HepG2 (cell line): ENCODE measurements around the gene HBE1. TPM values are rescaled to one million over a fixed set of nuclear protein-coding genes. Genes with fewer than 3 reads are reported as not detected.

Experiments used
- ATAC-seq: fragments of 200-7000 bp; cut with Tn5 transposase; 3 replicates; pipeline ENCODE4 v1.9.1; 2020; ENCODE audit warnings: mild to moderate bottlenecking, moderate library complexity
- BruUV-seq: library from RNA; stranded (reverse); fragments of 400-500 nt; replicated peaks from 2 replicates; lab custom pipeline; 2021; lab: Mats Ljungman, UMichigan
- CTCF ChIA-PET: fragments of 300-600 bp; formaldehyde crosslinking; extraction: SDS; loops from one replicate; lab custom pipeline; 2021; ENCODE audit warnings: low total read pairs, inconsistent platforms, low intra/inter-chr PET ratio; lab: Yijun Ruan, JAX
- POLR2A ChIA-PET: fragments of 350-600 bp; sonication (Branson Sonifier 250); formaldehyde crosslinking; loops from one replicate; lab custom pipeline; 2020; ENCODE audit warnings: antibody characterized with exemption, inconsistent platforms; lab: Yijun Ruan, JAX
- DNase-seq: peaks from one replicate; pipeline ENCODE4 v3.0.0-alpha.2; 2015; ENCODE audit warnings: low spot score
- FAIRE-seq: peaks from 3 replicates; lab custom pipeline; 2011; peaks lifted over from hg19 to GRCh38; lab: Jason Lieb, UNC
- H2AFZ ChIP-seq: one replicate; pipeline ENCODE4 v1.6.1; 2011; ENCODE audit warnings: low read length, inconsistent platforms
- H3K27ac ChIP-seq: fragments of 300-600 bp; 3 replicates; pipeline ENCODE4 v1.8.0; 2011; ENCODE audit warnings: mixed run types, mild to moderate bottlenecking, mixed read lengths, low read length, inconsistent platforms; ENCODE audit not compliant: insufficient read depth; ENCODE audit errors: extremely low read length
- H3K27me3 ChIP-seq, 2 experiments: fragments of 200-600 bp in 1 of 2; 2 replicates in 1 of 2; 3 replicates in 1 of 2; pipeline versions ENCODE4 v1.6.0 to v1.8.0; 2011; ENCODE audit warnings: low read length in 2 of 2, mild to moderate bottlenecking in 2 of 2, moderate library complexity in 2 of 2, inconsistent platforms in 1 of 2; ENCODE audit not compliant: insufficient read depth in 2 of 2, control insufficient read depth in 1 of 2
- H3K36me3 ChIP-seq, 2 experiments: fragments of 200-600 bp in 1 of 2; replicated peaks in 1 of 2; 2 replicates in 1 of 2; 3 replicates in 1 of 2; pipeline versions ENCODE4 v1.5.1 to v1.8.0; 2011; ENCODE audit warnings: low read length in 2 of 2, inconsistent platforms in 1 of 2; ENCODE audit not compliant: insufficient read depth in 2 of 2, control insufficient read depth in 1 of 2
- H3K4me1 ChIP-seq: 2 replicates; pipeline ENCODE4 v1.5.1; 2012; ENCODE audit warnings: low read length, inconsistent platforms; ENCODE audit not compliant: insufficient read depth
- H3K4me2 ChIP-seq: 2 replicates; pipeline ENCODE4 v1.6.0; 2011; ENCODE audit warnings: low read depth, low read length, inconsistent platforms
- H3K4me3 ChIP-seq, 3 experiments: fragments of 200-600 bp in 1 of 3; sonication (generic), shearing (Covaris generic) in 1 of 3; replicated peaks in 1 of 3; 2 replicates each; pipeline ENCODE4 v1.5.1; 2011 to 2016; ENCODE audit warnings: low read length in 3 of 3, inconsistent platforms in 2 of 3, low read depth in 2 of 3, mild to moderate bottlenecking in 2 of 3, control low read depth in 1 of 3, mixed read lengths in 1 of 3; ENCODE audit not compliant: insufficient read depth in 1 of 3
- H3K79me2 ChIP-seq: one replicate; pipeline ENCODE4 v1.6.1; 2011; ENCODE audit warnings: low read length, inconsistent platforms; ENCODE audit not compliant: insufficient read depth
- H3K9ac ChIP-seq: 2 replicates; pipeline ENCODE4 v1.6.0; 2011; ENCODE audit warnings: mild to moderate bottlenecking, low read depth, low read length, inconsistent platforms; ENCODE audit not compliant: insufficient read depth
- H3K9me3 ChIP-seq: 2 replicates; pipeline ENCODE4 v1.5.1; 2012; ENCODE audit warnings: mild to moderate bottlenecking, low read length
- H4K20me1 ChIP-seq: 2 replicates; pipeline ENCODE4 v1.6.0; 2011; ENCODE audit warnings: inconsistent platforms, mild to moderate bottlenecking, low read length, moderate library complexity; ENCODE audit not compliant: insufficient read depth
- CBFB ChIP-seq: sonication (generic); formaldehyde crosslinking; IDR thresholded peaks from 2 replicates; pipeline ENCODE4 v1.4.0; 2020; ENCODE audit warnings: missing genetic modification reagents
- CEBPZ ChIP-seq: IDR thresholded peaks from 2 replicates; pipeline ENCODE4 v1.6.1; 2012; ENCODE audit warnings: low read length, improper control_type of control experiment
- ELF3 ChIP-seq: IDR thresholded peaks from 2 replicates; pipeline ENCODE4 v1.6.1; 2016; ENCODE audit warnings: missing genetic modification reagents, missing compliant biosample characterization
- EP300 ChIP-seq, 3 experiments: sonication (generic) in 1 of 3; formaldehyde crosslinking in 1 of 3; IDR thresholded peaks; 2 replicates each; pipeline versions ENCODE4 v1.5.1 to v1.6.1; 2011 to 2020; ENCODE audit warnings: low read depth in 2 of 3, low read length in 2 of 3, borderline replicate concordance in 1 of 3, improper control_type of control experiment in 1 of 3, mild to moderate bottlenecking in 1 of 3, missing genetic modification reagents in 1 of 3, moderate library complexity in 1 of 3
- FOSL2 ChIP-seq: sonication (generic); formaldehyde crosslinking; IDR thresholded peaks from 2 replicates; pipeline ENCODE4 v1.4.0; 2020; ENCODE audit warnings: missing genetic modification reagents
- MIER3 ChIP-seq: IDR thresholded peaks from 2 replicates; pipeline ENCODE4 v1.6.1; 2016; ENCODE audit warnings: missing compliant biosample characterization, borderline replicate concordance
- NCOA1 ChIP-seq: sonication (generic); formaldehyde crosslinking; IDR thresholded peaks from 2 replicates; pipeline ENCODE4 v1.9.0; 2021; ENCODE audit warnings: missing genetic modification reagents
- RAD51 ChIP-seq: fragments of 450-650 bp; IDR thresholded peaks from 2 replicates; pipeline ENCODE4 v1.6.1; 2016; ENCODE audit warnings: borderline replicate concordance
- SRY ChIP-seq: sonication (generic); formaldehyde crosslinking; IDR thresholded peaks from 2 replicates; pipeline ENCODE4 v1.8.0; 2022; ENCODE audit warnings: mild to moderate bottlenecking, missing genetic modification reagents
- STAG1 ChIP-seq: sonication (generic); formaldehyde crosslinking; IDR thresholded peaks from 2 replicates; pipeline ENCODE4 v1.4.0; 2020; ENCODE audit warnings: missing genetic modification reagents
- ZBTB39 ChIP-seq: sonication (generic); formaldehyde crosslinking; IDR thresholded peaks from 2 replicates; pipeline ENCODE4 v1.5.0; 2020; ENCODE audit warnings: missing genetic modification reagents
- ZNF235 ChIP-seq: sonication (generic); formaldehyde crosslinking; IDR thresholded peaks from 2 replicates; pipeline ENCODE4 v1.8.1; 2023; ENCODE audit warnings: mild to moderate bottlenecking, missing genetic modification reagents, borderline replicate concordance
- ZNF280B ChIP-seq: sonication (generic); formaldehyde crosslinking; IDR thresholded peaks from 2 replicates; pipeline ENCODE4 v1.5.0; 2020; ENCODE audit warnings: missing genetic modification reagents, mild to moderate bottlenecking, borderline replicate concordance
- ZNF367 ChIP-seq: sonication (generic); formaldehyde crosslinking; IDR thresholded peaks from 2 replicates; pipeline ENCODE4 v1.4.0; 2020; ENCODE audit warnings: missing genetic modification reagents, borderline replicate concordance
- WGBS: methylation state at CpG from one replicate; pipeline ENCODE4 v1.1.6; 2017; ENCODE audit warnings: low lambda C conversion rate; 5-methylcytosine and 5-hydroxymethylcytosine counted together
- in situ Hi-C: cut with HindIII; loops from 2 replicates; pipeline ENCODE4 v1.10.0; 2017; ENCODE audit warnings: low pct_unique_long_range_greater_than_20kb; ENCODE audit not compliant: extremely low pct_ligation_motif_present
- intact Hi-C: fragments of 100-400 bp; cut with micrococcal nuclease; formaldehyde crosslinking; loops from one replicate; pipeline ENCODE4 v1.10.0; 2022; ENCODE audit not compliant: unreplicated experiment
- polyA plus RNA-seq, 8 experiments: library from polyadenylated mRNA; depleted of rRNA in 3 of 8; stranded (reverse) in 7 of 8; unstranded in 1 of 8; fragments of >200 nt; fragmentation: Illumina TruSeq in 4 of 8; extraction: Trizol in 4 of 8; gene quantifications; 2 replicates each; pipeline versions ENCODE4 v1.2.1 to v1.2.3, GENCODE V29; 2011 to 2016; ENCODE audit warnings: low read depth in 4 of 8, missing spikeins in 1 of 8, mixed read lengths in 1 of 8; ENCODE audit not compliant: insufficient read depth in 1 of 8
- total RNA-seq, 5 experiments: library from RNA; depleted of rRNA; stranded (reverse); fragments of >200 nt; fragmentation: Illumina TruSeq; extraction: Trizol; gene quantifications; 2 replicates each; pipeline ENCODE4 v1.2.3, GENCODE V29; 2016; ENCODE audit warnings: low read depth in 1 of 5
- TF ChIP-seq, protein P1 (sequence below): IDR thresholded peaks from 2 replicates; pipeline ENCODE4 v1.6.1; 2016; ENCODE audit warnings: low read depth

The HBE1 gene
- total and polyA plus RNA-seq, 2 of the 13 experiments (the other 11 are each of a cell fraction or from before 2014, with no cell fraction given) = 0.24 to 0.35 TPM

DNA sequence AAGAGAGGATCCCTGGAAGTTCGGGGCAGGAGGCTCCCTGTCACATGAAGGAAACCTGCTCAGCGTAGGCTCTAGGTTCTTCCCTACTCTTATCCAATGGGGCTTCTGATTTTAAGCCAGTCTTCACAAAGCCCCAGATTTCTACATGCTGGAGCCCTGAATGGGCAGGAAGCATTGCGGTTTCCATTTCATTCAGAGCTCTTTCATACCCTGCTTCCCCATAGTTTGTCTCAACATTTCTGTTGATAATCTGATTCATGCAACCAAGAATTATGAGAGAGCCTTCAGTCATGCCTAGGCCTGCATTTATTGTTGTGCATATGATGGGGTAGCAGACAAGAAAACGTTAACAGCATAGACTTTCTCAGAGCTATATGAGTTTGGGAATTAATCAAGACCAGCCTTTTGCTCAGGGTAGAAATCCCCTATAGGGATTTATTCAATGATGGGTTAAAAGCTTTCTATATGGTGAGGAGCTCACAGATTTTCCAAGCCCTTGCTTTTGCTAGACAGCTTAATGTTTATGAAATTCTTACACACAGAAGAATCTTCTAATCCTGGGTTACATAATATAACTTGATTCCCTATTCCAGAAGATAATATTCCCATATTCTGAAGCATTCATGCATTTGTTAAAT, 16.1 kb upstream of the HBE1 start (continued):
- no peak for TF ChIP-seq ZNF280B

DNA sequence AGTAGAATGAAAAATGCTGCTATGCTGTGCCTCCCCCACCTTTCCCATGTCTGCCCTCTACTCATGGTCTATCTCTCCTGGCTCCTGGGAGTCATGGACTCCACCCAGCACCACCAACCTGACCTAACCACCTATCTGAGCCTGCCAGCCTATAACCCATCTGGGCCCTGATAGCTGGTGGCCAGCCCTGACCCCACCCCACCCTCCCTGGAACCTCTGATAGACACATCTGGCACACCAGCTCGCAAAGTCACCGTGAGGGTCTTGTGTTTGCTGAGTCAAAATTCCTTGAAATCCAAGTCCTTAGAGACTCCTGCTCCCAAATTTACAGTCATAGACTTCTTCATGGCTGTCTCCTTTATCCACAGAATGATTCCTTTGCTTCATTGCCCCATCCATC, 14.9 kb upstream of the HBE1 start:
- no peak for ATAC-seq
- CTCF ChIA-PET = no interaction called here
- H3K9ac ChIP-seq = no peak overlapping the region
- no peaks in the 10 kb centered on the region for H3K36me3 ChIP-seq
- no peak overlapping the region for H3K4me2 ChIP-seq
- no peaks in the 10 kb centered on the region for H3K27me3 ChIP-seq
- in situ Hi-C loops = no loop called here
- no peak for FAIRE-seq
- no peak overlapping the region for H3K4me3 ChIP-seq
- no peaks in the 10 kb centered on the region for H3K4me1 ChIP-seq
- BruUV-seq = no TSS peak
- no CpG with 5 or more reads among the region's 2 CpGs for WGBS
- DNase-seq = no peak
- intact Hi-C loops = no loop called here
- POLR2A ChIA-PET = no interaction called here
- H3K27ac ChIP-seq = no peak overlapping the region
- H4K20me1 ChIP-seq = no peaks in the 10 kb centered on the region
- H3K79me2 ChIP-seq = no peaks in the 10 kb centered on the region
- no peak overlapping the region for H2AFZ ChIP-seq
- no peaks in the 10 kb centered on the region for H3K9me3 ChIP-seq
- TF ChIP-seq ZNF367 (CRISPR knock-in tag) (no peak), MIER3 (CRISPR knock-in tag) (no peak), ZBTB39 (no peak), SRY (CRISPR knock-in tag) (no peak), ELF3 (CRISPR knock-in tag) (no peak), FOSL2 (CRISPR knock-in tag) (no peak), STAG1 (CRISPR knock-in tag) (no peak), EP300 (IDR thresholded peaks at IDR 0.05; ENCODE audit: low read depth in 2 of 2, low read length in 2 of 2) (no peak), EP300 (CRISPR knock-in tag; IDR thresholded peaks at IDR 0.05; ENCODE audit: borderline replicate concordance) (no peak), NCOA1 (CRISPR knock-in tag) (no peak), CEBPZ (no peak), ZNF235 (CRISPR knock-in tag) (no peak), RAD51 (no peak), CBFB (CRISPR knock-in tag) (no peak)
- TF ChIP-seq, protein P1, sequence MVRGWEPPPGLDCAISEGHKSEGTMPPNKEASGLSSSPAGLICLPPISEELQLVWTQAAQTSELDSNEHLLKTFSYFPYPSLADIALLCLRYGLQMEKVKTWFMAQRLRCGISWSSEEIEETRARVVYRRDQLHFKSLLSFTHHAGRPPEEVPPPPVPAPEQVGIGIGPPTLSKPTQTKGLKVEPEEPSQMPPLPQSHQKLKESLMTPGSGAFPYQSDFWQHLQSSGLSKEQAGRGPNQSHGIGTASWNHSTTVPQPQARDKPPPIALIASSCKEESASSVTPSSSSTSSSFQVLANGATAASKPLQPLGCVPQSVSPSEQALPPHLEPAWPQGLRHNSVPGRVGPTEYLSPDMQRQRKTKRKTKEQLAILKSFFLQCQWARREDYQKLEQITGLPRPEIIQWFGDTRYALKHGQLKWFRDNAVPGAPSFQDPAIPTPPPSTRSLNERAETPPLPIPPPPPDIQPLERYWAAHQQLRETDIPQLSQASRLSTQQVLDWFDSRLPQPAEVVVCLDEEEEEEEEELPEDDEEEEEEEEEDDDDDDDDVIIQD = no peak
